Epithelial cell of esophagus (primary cell): ENCODE results near the gene CD58.
A peak's percentile ranks its signal among the peaks of the same experiment; 100 is the strongest.

ENCODE experiments used
- DNase-seq: peaks from one replicate; pipeline ENCODE4 v3.0.0; 2010; ENCODE audit warnings: low read depth
- H3K4me3 ChIP-seq: 2 replicates; pipeline ENCODE4 v1.5.1; 2011; ENCODE audit warnings: mild to moderate bottlenecking, low read length, control low read depth
- CTCF ChIP-seq: IDR thresholded peaks from 2 replicates; pipeline ENCODE4 v1.5.1; 2011; ENCODE audit warnings: low read depth, mild to moderate bottlenecking, low read length, control low read depth, inconsistent platforms; ENCODE audit not compliant: insufficient read depth; ENCODE audit errors: missing control alignments

Gene CD58

DNA sequence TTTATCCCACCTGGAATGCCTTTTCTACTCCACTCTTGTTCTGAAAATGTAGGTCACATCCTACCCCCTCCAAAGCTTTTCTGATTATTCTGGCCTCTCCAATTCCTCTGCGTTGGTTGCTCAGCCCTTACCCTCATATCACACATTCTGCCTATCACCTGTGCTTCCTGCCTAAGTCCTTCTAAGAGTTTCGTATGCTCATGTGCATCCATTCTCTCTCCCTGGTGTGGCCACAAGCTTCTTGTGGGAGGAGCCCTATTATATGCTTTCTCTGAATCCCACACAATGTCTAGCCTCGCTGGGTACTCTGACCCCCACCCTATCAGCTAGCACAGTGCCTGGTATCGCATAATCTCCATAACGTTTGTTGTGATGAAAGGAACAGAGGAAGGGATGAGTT is 54.2 kb downstream of the CD58 start:
- DNase-seq: no peak
- TF ChIP-seq CTCF: no peak
- H3K4me3 ChIP-seq: no peak overlapping the region

- H3K4me3 ChIP-seq: no peak overlapping the region
- DNase-seq: no peak
- no peak for TF ChIP-seq CTCF
Measured at GRCh38 chr1:116515702-116516101, 55.1 kb downstream of the CD58 start.

DNA sequence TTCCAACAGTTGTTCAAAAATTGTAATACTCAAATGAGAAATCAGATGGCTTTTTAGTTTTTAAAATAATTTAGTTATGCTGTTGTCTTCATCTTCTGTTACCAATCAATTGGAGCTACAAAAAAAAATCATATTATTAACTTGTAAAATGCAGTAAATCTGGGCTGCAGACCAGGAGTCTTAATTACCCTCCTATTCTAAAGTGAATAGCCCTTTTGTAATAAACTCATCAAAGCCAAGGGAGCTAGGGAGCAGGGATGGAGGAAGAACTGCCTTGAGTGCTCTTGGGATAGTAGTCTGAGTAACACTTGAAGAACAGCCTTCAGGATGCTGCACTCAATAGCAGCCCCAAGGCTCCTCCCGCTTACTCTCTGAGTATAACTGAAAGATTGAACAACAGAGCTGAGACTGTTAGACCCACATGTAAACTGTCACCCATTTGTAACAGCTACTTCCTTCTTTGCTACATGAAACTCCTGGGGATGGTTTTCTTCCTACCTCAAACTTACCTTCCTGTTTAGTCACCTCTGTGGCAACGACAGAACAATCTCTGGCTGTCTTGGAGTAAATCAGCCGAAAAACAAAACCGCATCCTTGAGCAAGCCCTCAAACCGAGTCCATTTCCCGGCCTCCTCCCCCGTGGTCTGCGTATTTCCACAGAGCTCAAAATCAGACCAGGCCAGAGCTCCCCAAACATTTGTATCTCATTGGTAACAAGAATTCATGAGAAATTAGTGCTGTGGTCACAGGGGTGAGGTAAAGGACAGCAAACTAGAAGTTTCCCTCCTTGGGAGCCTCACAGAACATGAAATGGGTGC is 55.9 kb downstream of the CD58 start:
- peak; percentile 69 for DNase-seq
- no peak for TF ChIP-seq CTCF
- H3K4me3 ChIP-seq: no peak overlapping the region

DNA sequence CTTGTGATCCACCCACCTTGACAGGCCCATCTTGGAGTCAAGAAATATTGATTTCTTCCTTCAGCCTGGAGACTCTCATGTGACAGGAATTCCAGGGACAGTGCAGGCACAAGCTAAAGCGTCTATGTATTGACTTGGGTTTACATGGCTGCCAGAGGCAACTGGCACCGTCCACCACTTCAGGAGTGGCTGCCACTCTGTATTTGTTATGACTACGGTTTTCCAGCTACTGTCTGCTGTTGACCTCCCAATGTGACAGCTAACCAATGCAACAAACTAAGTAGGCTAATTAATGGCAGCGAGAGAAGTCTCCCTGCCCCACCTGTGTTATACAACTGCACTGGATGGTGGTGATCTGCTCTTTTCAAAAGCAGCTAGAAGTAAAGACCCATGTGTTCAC is 56.9 kb downstream of the CD58 start:
- no peak overlapping the region for H3K4me3 ChIP-seq
- no peak for DNase-seq
- no peak for TF ChIP-seq CTCF

DNA sequence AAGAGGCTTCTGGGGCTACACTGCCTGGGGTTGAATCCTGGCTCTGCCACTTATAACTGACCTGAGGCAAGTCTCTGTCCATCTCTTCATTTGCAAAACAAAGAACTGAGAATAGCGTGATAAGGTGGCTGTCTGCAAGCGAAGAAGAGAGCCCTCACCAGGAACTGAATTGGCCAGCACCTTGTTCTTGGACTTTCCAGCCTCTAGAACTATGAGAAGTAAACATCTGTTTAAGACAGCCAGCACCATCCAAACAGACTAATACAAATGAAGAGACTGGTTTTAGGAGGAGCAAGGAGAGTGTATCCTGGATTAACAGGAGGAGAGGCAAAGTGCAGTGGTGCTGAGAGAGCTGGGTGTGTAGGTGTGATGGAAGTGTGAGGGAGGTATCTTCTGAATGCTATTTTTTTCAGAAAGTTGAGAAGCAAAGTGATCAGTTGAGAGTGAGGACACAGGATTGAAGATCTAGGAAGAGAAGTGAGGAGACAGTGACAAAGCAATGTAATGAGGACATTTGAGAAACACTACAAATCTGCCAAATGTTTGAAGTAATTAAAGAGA is 59.3 kb downstream of the CD58 start:
- DNase-seq: no peak
- TF ChIP-seq CTCF: no peak

GRCh38 chr1:116510361-116510760 is 60.5 kb downstream of the CD58 start:
- DNase-seq: no peak
- no peak overlapping the region for H3K4me3 ChIP-seq
- TF ChIP-seq CTCF: no peak

More for the DNA sequence above, 59.3 kb downstream of the CD58 start:
- H3K4me3 ChIP-seq: no peak overlapping the region
